Urinary bladder (tissue), 4 donors: ENCODE data around the gene CEP70. TPM values are rescaled to one million over a fixed set of nuclear protein-coding genes. Genes with fewer than 3 reads are reported as not detected.
"Not testable (repeated sequence)": the region's sequence is repeated elsewhere in the genome, so short reads cannot be mapped to it uniquely, and the experiment has no call there.

Experiments
- DNase-seq: peaks from one replicate; pipeline ENCODE4 v3.0.0-alpha.2; 2015; ENCODE audit errors: extremely low spot score
- H3K27ac ChIP-seq: one replicate; pipeline ENCODE4 v1.5.1; 2013; ENCODE audit warnings: low read depth, mild to moderate bottlenecking, moderate library complexity
- H3K36me3 ChIP-seq: one replicate; pipeline ENCODE4 v1.6.1; 2013; ENCODE audit warnings: mild to moderate bottlenecking, moderate library complexity; ENCODE audit not compliant: insufficient read depth
- H3K4me1 ChIP-seq: one replicate; pipeline ENCODE4 v1.6.1; 2013; ENCODE audit warnings: mild to moderate bottlenecking, moderate library complexity; ENCODE audit not compliant: insufficient read depth
- H3K4me3 ChIP-seq: one replicate; pipeline ENCODE4 v1.5.1; 2013; ENCODE audit warnings: low read depth, low read length
- WGBS: extraction: QIAGEN DNeasy Blood & Tissue Kit; methylation state at CpG from one replicate; pipeline ENCODE4 v1.1.7; 2013; 5-methylcytosine and 5-hydroxymethylcytosine counted together
- polyA plus RNA-seq: library from polyadenylated mRNA; stranded (reverse); fragments of 200-250 nt; gene quantifications from one replicate; pipeline ENCODE4 v1.2.3, GENCODE V29; 2013
- total RNA-seq: library from RNA; depleted of rRNA; stranded (reverse); fragments of >200 nt; gene quantifications from one replicate; pipeline ENCODE4 v1.2.3, GENCODE V29; 2014
- donor health status: healthy with polysubstance abuse.
- donor health status: healthy.

Gene CEP70
- total and polyA plus RNA-seq, 2 donors = 13.3 to 93.1 TPM

DNA sequence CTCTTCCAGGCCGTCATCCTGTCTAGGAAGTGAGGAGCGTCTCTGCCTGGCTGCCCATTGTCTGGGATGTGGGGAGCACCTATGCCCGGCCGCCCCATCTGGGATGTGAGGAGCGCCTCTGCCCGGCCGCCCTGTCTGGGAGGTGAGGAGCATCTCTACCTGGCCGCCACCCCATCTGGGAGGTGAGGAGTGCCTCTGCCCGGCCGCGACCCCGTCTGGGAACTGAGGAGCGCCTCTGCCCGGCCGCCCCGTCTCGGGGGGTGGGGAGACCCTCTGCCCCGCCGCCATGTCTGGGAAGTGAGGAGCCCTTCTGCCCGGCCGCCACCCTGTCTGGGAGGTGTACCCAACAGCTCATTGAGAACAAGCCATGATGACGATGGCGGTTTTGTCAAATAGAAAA lies 72.6 kb downstream of the CEP70 start:
- DNase-seq, H3K27ac ChIP-seq, H3K4me3 ChIP-seq, H3K4me1 ChIP-seq, H3K36me3 ChIP-seq: not testable (repeated sequence)
- 96% methylated on average over 23 of the region's 23 CpGs for WGBS

DNA sequence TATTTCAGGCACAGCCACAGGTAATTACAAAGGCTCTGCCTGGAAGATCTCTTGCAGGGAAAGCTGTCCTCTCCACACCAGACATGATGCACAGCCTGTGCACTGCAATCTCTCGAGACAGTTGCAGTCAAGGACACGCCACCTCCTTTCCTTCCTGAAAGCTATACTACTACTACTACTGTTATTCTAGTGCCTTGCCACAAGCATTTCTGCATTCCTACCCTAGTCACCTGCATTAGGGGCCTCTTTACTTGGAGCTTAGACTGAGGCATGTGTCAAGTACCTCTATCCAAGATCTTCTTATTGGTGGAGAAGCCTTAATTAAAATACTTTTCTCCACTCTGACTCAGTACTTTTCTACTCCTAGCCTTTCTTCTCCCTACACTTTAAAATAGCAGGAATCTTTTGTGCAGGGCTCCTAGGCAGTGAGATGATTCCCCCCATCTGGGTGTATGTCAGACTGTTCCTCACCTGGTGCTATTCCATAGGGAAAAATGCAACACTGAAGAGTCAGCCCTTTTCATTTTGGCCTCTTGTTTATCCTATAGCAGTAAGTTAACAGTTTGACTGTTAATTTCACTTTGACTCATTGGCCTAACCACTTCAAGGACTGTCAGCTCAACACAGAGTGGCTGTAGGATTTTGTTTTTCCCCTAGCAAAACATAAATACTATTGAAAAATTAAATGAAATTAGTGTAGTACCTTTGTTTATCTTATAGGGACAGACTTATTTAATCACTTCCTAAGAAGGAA lies 80.8 kb downstream of the CEP70 start:
- no peak overlapping the region for H3K4me3 ChIP-seq
- 86% methylated on average over 2 of the region's 2 CpGs for WGBS
- no peak for DNase-seq
- no peaks in the 10 kb centered on the region for H3K36me3 ChIP-seq
- no peak overlapping the region for H3K27ac ChIP-seq
- H3K4me1 ChIP-seq = no peaks in the 10 kb centered on the region

GRCh38 chr3:138511945-138512344 lies 82.1 kb downstream of the CEP70 start:
- H3K4me1 ChIP-seq = no peaks in the 10 kb centered on the region
- no peaks in the 10 kb centered on the region for H3K36me3 ChIP-seq

DNA sequence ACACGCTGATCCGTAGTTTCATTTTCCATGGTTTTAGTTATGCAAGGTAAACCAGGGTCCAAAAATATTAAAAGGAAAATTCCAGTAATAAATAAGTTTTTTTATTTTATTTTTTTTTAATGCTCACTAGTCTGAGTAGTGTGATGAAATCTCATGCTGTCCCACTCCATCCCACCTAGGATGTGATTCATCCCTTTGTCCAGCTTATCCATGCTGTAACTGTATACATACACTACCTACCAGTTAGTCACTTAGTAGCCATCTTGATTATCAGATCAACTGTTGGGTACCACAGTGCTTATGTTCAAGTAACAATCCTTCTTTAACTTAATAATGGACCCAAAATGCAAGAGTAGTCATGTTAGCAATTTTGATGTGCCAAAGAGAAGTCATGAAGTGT lies 84.5 kb downstream of the CEP70 start:
- WGBS = 98% methylated on average over 2 of the region's 2 CpGs
- H3K27ac ChIP-seq = no peak overlapping the region
- no peak for DNase-seq
- H3K36me3 ChIP-seq = no peaks in the 10 kb centered on the region
- no peaks in the 10 kb centered on the region for H3K4me1 ChIP-seq
- no peak overlapping the region for H3K4me3 ChIP-seq

More at GRCh38 chr3:138511945-138512344, 82.1 kb downstream of the CEP70 start:
- DNase-seq = no peak
- Histone ChIP-seq H3K4me3 (no peak overlapping the region), H3K27ac (no peak overlapping the region)

DNA sequence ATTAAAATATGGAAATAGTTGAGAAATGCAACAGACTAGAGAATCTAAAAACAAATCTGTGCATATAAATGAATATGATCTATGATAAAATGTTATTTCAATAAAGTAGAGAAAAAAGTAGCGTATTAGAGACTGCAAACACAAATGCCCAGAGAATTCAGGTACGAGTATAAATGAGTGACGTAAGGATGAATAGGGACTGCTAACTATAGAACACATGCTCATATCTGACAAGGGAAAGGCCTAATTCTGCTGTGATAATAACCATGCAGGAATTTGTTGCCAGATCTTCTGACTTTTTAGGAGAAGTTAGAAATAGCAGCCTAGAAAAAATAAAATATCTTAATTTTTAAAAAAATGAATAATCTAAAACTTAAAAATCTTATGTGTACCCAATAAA lies 86.5 kb downstream of the CEP70 start:
- DNase-seq = no peak
- H3K4me3 ChIP-seq = no peak overlapping the region
- H3K27ac ChIP-seq = no peak overlapping the region
- H3K36me3 ChIP-seq = no peaks in the 10 kb centered on the region
- H3K4me1 ChIP-seq = no peaks in the 10 kb centered on the region
- 96% methylated on average over 3 of the region's 3 CpGs for WGBS

GRCh38 chr3:138498991-138499390 lies 95.1 kb downstream of the CEP70 start:
- no peak for DNase-seq
- peaks cover 2% of the 10 kb centered on the region for H3K36me3 ChIP-seq
- H3K4me1 ChIP-seq = no peaks in the 10 kb centered on the region
- H3K27ac ChIP-seq = no peak overlapping the region
- no peak overlapping the region for H3K4me3 ChIP-seq

DNA sequence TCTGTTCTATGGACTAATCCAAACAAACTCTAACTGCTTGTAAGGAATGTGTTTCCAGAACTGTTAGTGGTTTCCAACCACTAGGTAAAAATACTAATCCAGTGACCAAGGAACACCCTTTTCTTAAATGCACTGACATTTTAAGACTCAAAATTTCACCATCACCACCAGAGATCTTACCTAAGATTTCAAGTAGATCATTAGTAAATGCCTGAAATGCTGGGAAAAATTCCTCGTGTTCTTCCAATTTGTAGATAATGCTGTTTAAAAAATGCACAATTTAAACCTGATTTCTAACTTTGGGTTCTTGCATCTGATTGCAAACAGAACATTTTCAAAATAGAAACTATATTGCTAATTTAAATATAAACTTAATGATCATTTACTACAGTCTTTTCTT lies 96.2 kb downstream of the CEP70 start:
- H3K4me1 ChIP-seq = no peaks in the 10 kb centered on the region
- no peak for DNase-seq
- peaks cover 2% of the 10 kb centered on the region for H3K36me3 ChIP-seq
- WGBS = 98% methylated on average over 1 of the region's 1 CpG
- H3K27ac ChIP-seq = no peak overlapping the region
- no peak overlapping the region for H3K4me3 ChIP-seq

DNA sequence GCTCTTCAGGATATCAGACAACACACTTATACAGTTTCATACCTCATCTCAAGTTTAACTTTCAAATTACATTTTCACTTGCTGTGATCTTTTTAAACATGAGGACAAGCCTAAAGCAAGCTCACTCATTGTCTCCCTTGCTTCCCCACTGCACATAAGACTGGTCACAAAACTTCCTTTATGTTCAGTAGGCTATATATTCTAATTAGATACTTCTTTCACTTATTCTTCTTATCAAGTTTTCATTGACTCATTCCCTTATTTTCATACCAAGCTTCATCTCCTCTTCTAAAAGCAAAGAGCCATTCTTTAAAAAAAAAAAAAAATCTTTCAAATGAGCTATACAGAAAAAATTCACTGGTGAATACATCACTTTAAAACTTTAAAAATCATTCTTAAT lies 97.0 kb downstream of the CEP70 start:
- peaks cover 2% of the 10 kb centered on the region for H3K36me3 ChIP-seq
- H3K27ac ChIP-seq = no peak overlapping the region
- no peaks in the 10 kb centered on the region for H3K4me1 ChIP-seq
- DNase-seq = no peak
- H3K4me3 ChIP-seq = no peak overlapping the region

GRCh38 chr3:138496436-138496835 lies 97.6 kb downstream of the CEP70 start:
- WGBS = 85% methylated on average over 2 of the region's 2 CpGs
- Histone ChIP-seq H3K36me3 (peaks cover 2% of the 10 kb centered on the region), H3K27ac (no peak overlapping the region), H3K4me1 (no peaks in the 10 kb centered on the region), H3K4me3 (no peak overlapping the region)
- DNase-seq = no peak

DNA sequence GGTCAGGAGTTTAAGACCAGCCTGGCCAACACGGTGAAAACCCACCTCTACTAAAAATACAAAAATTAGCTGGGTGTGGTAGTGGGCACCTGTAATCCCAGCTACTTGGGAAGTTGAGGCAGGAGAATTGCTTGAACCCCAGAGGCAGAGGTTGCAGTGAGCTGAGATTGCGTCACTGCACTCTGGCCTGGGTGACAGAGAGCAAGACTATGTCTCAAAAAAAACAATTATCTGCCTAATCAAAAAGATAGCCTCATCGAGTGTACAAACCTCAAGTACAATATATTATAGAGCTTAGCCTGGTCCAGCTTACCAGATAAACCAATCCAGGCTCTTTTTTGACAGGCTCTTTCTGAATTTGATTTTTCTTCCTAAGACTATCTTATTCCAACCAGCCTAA lies 98.4 kb downstream of the CEP70 start:
- not testable (repeated sequence) for H3K4me3 ChIP-seq, DNase-seq, H3K27ac ChIP-seq, H3K4me1 ChIP-seq, H3K36me3 ChIP-seq
- WGBS = 89% methylated on average over 3 of the region's 3 CpGs

DNA sequence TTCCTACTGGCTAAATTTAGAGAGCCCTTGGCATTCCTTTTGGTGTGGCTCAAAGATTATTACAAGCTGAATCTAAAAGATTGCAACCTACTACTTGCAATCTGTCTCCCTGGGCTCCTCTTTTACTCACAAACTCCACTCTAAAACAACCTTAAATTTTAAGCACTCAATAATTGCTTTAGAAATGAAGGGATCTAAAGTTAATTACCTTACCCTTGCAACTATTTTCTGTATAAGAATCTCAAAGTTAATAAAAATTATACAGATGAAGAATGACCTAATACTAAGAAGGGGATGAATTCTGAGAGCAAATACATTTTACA lies 99.5 kb downstream of the CEP70 start:
- no peaks in the 10 kb centered on the region for H3K36me3 ChIP-seq
- no peaks in the 10 kb centered on the region for H3K4me1 ChIP-seq
- DNase-seq = no peak
- no peak overlapping the region for H3K27ac ChIP-seq
- H3K4me3 ChIP-seq = no peak overlapping the region

GRCh38 chr3:138493804-138494606 lies 100.1 kb downstream of the CEP70 start:
- no peak for DNase-seq
- Histone ChIP-seq H3K4me3 (no peak overlapping the region), H3K4me1 (no peaks in the 10 kb centered on the region), H3K36me3 (no peaks in the 10 kb centered on the region), H3K27ac (no peak overlapping the region)
- WGBS = 87% methylated on average over 3 of the region's 3 CpGs

DNA sequence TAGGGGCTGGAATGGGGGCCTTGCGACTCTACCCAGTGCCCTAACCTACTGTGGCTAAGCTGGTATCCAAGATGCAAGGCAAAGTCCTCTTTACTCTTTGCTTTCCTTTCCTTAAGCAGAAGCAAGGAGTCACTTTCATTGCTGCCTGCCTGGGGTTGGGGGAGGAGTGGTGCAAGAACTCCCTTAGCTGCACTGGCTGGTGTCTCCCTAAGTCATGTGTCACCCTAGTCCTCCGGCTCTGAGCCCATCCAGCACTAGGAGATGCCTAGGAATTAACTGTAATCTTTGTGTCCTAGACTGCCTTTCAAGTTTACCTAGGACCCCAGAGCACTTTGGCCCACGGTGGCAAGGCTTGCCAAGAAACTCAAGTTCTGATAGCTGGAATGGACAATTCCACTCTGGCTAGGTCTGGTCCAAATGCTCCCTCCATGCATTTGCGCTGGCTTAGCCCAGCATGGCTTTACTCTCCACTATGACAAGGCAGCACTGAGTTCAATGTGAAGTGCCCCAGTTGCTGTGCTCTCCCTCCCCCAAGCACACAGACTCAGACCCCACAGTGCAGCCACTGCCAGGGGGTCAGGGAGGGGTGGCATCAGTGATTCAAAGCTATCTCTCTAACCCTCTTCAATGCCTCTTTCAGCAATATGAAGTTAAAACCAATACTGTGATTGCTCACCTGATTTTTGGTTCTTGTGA lies 100.9 kb downstream of the CEP70 start:
- Histone ChIP-seq H3K27ac (no peak overlapping the region), H3K36me3 (no peaks in the 10 kb centered on the region), H3K4me1 (no peaks in the 10 kb centered on the region), H3K4me3 (no peak overlapping the region)
- WGBS = 97% methylated on average over 4 of the region's 4 CpGs
- no peak for DNase-seq

DNA sequence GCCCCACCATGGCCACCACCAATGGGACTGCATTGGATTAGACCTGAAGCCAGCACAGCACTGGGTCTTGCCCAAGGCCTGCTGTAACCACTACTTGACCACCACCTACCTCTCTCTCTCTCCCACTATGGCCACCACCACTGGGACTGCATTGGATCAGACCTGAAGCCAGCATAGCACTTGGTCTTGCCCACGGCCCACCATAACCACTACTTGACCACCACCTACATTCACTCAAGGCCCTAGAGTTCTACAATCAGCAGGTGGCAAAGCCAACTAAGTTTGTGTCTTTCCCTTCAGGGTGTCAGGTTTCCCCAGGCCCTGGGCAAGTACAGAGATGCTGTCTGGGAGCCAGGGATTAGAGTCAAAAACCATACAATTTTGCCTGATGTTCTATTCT lies 102.1 kb downstream of the CEP70 start:
- Histone ChIP-seq H3K27ac (no peak overlapping the region), H3K36me3 (no peaks in the 10 kb centered on the region), H3K4me1 (no peaks in the 10 kb centered on the region), H3K4me3 (no peak overlapping the region)
- WGBS = 100% methylated on average over 1 of the region's 1 CpG
- DNase-seq = no peak
